ENCODE results near the gene LYPD6B. TPM values are rescaled to one million over a fixed set of nuclear protein-coding genes. Genes with fewer than 3 reads are reported as not detected.

Gene LYPD6B
- total RNA-seq, 1 experiment from 2014 or later = 1.9 TPM

GRCh38 chr2:149170911-149171310, 132.4 kb downstream of the LYPD6B start:
- Histone ChIP-seq H3K36me3 (replicated peaks; ENCODE audit: control insufficient read depth, insufficient read depth, low read length) (no peaks in the 10 kb centered on the region; the same call in 1 of the 2 replicates), H3K27me3 (ENCODE audit: control insufficient read depth, insufficient read depth, low read length) (no peaks in the 10 kb centered on the region), H3K4me3 (ENCODE audit: insufficient read depth, low read depth, low read length) (no peak overlapping the region)
- no peak for DNase-seq

- Histone ChIP-seq H3K27me3 (ENCODE audit: control insufficient read depth, insufficient read depth, low read length) (no peaks in the 10 kb centered on the region), H3K4me3 (ENCODE audit: insufficient read depth, low read depth, low read length) (no peak overlapping the region), H3K36me3 (replicated peaks; ENCODE audit: control insufficient read depth, insufficient read depth, low read length) (no peaks in the 10 kb centered on the region)
- DNase-seq = no peak
Observed at GRCh38 chr2:149173220-149173619, 134.7 kb downstream of the LYPD6B start.

- Histone ChIP-seq H3K27me3 (ENCODE audit: control insufficient read depth, insufficient read depth, low read length) (no peaks in the 10 kb centered on the region), H3K36me3 (replicated peaks; ENCODE audit: control insufficient read depth, insufficient read depth, low read length) (no peaks in the 10 kb centered on the region), H3K4me3 (ENCODE audit: insufficient read depth, low read depth, low read length) (no peak overlapping the region)
- DNase-seq = no peak
Observed at GRCh38 chr2:149175956-149176355, 137.5 kb downstream of the LYPD6B start.

GRCh38 chr2:149178612-149179011, 140.1 kb downstream of the LYPD6B start:
- DNase-seq = no peak
- no peaks in the 10 kb centered on the region for H3K36me3 ChIP-seq (replicated peaks; ENCODE audit: control insufficient read depth, insufficient read depth, low read length)
- H3K27me3 ChIP-seq (ENCODE audit: control insufficient read depth, insufficient read depth, low read length) = no peaks in the 10 kb centered on the region
- no peak overlapping the region for H3K4me3 ChIP-seq (ENCODE audit: insufficient read depth, low read depth, low read length)

- Histone ChIP-seq H3K36me3 (replicated peaks; ENCODE audit: control insufficient read depth, insufficient read depth, low read length) (no peaks in the 10 kb centered on the region), H3K4me3 (ENCODE audit: insufficient read depth, low read depth, low read length) (no peak overlapping the region), H3K27me3 (ENCODE audit: control insufficient read depth, insufficient read depth, low read length) (no peaks in the 10 kb centered on the region)
- no peak for DNase-seq
Observed at GRCh38 chr2:149180226-149180875, 141.9 kb downstream of the LYPD6B start.

- H3K4me3 ChIP-seq (ENCODE audit: insufficient read depth, low read depth, low read length) = no peak overlapping the region
- H3K27me3 ChIP-seq (ENCODE audit: control insufficient read depth, insufficient read depth, low read length) = no peaks in the 10 kb centered on the region
- no peak for DNase-seq
- H3K36me3 ChIP-seq (replicated peaks; ENCODE audit: control insufficient read depth, insufficient read depth, low read length) = no peaks in the 10 kb centered on the region
Observed at GRCh38 chr2:149183187-149183586, 144.7 kb downstream of the LYPD6B start.

- Histone ChIP-seq H3K36me3 (replicated peaks; ENCODE audit: control insufficient read depth, insufficient read depth, low read length) (no peaks in the 10 kb centered on the region), H3K4me3 (ENCODE audit: insufficient read depth, low read depth, low read length) (no peak overlapping the region), H3K27me3 (ENCODE audit: control insufficient read depth, insufficient read depth, low read length) (no peaks in the 10 kb centered on the region)
- no peak for DNase-seq
Observed at GRCh38 chr2:149184991-149185390, 146.5 kb downstream of the LYPD6B start.

- H3K27me3 ChIP-seq (ENCODE audit: control insufficient read depth, insufficient read depth, low read length) = no peaks in the 10 kb centered on the region
- H3K4me3 ChIP-seq (ENCODE audit: insufficient read depth, low read depth, low read length) = no peak overlapping the region
Observed at GRCh38 chr2:149185942-149186490, 147.5 kb downstream of the LYPD6B start.

GRCh38 chr2:149187057-149187456, 148.6 kb downstream of the LYPD6B start:
- Histone ChIP-seq H3K36me3 (replicated peaks; ENCODE audit: control insufficient read depth, insufficient read depth, low read length) (no peaks in the 10 kb centered on the region), H3K27me3 (ENCODE audit: control insufficient read depth, insufficient read depth, low read length) (no peaks in the 10 kb centered on the region), H3K4me3 (ENCODE audit: insufficient read depth, low read depth, low read length) (no peak overlapping the region)
- DNase-seq = no peak

More at GRCh38 chr2:149185942-149186490, 147.5 kb downstream of the LYPD6B start:
- no peaks in the 10 kb centered on the region for H3K36me3 ChIP-seq (replicated peaks; ENCODE audit: control insufficient read depth, insufficient read depth, low read length)
- no peak for DNase-seq

- H3K27me3 ChIP-seq (ENCODE audit: control insufficient read depth, insufficient read depth, low read length) = no peaks in the 10 kb centered on the region
- H3K4me3 ChIP-seq (ENCODE audit: insufficient read depth, low read depth, low read length) = no peak overlapping the region
- H3K36me3 ChIP-seq (replicated peaks; ENCODE audit: control insufficient read depth, insufficient read depth, low read length) = no peaks in the 10 kb centered on the region
- no peak for DNase-seq
Observed at GRCh38 chr2:149188291-149188690, 149.8 kb downstream of the LYPD6B start.

- H3K4me3 ChIP-seq (ENCODE audit: insufficient read depth, low read depth, low read length) = no peak overlapping the region
- no peaks in the 10 kb centered on the region for H3K27me3 ChIP-seq (ENCODE audit: control insufficient read depth, insufficient read depth, low read length)
- DNase-seq = no peak
- H3K36me3 ChIP-seq (replicated peaks; ENCODE audit: control insufficient read depth, insufficient read depth, low read length) = no peaks in the 10 kb centered on the region
Observed at GRCh38 chr2:149189769-149190168, 151.3 kb downstream of the LYPD6B start.

- Histone ChIP-seq H3K27me3 (ENCODE audit: control insufficient read depth, insufficient read depth, low read length) (no peaks in the 10 kb centered on the region), H3K36me3 (replicated peaks; ENCODE audit: control insufficient read depth, insufficient read depth, low read length) (no peaks in the 10 kb centered on the region), H3K4me3 (ENCODE audit: insufficient read depth, low read depth, low read length) (no peak overlapping the region)
- DNase-seq = no peak
Observed at GRCh38 chr2:149191915-149192314, 153.4 kb downstream of the LYPD6B start.

GRCh38 chr2:149192427-149192826, 153.9 kb downstream of the LYPD6B start:
- Histone ChIP-seq H3K4me3 (ENCODE audit: insufficient read depth, low read depth, low read length) (no peak overlapping the region), H3K36me3 (replicated peaks; ENCODE audit: control insufficient read depth, insufficient read depth, low read length) (no peaks in the 10 kb centered on the region), H3K27me3 (ENCODE audit: control insufficient read depth, insufficient read depth, low read length) (no peaks in the 10 kb centered on the region)
- DNase-seq = no peak

GRCh38 chr2:149200109-149200520, 161.6 kb downstream of the LYPD6B start:
- no peak overlapping the region for H3K4me3 ChIP-seq (ENCODE audit: insufficient read depth, low read depth, low read length)
- H3K36me3 ChIP-seq (replicated peaks; ENCODE audit: control insufficient read depth, insufficient read depth, low read length) = no peaks in the 10 kb centered on the region
- DNase-seq = no peak
- no peaks in the 10 kb centered on the region for H3K27me3 ChIP-seq (ENCODE audit: control insufficient read depth, insufficient read depth, low read length)

- Histone ChIP-seq H3K36me3 (replicated peaks; ENCODE audit: control insufficient read depth, insufficient read depth, low read length) (no peaks in the 10 kb centered on the region), H3K27me3 (ENCODE audit: control insufficient read depth, insufficient read depth, low read length) (no peaks in the 10 kb centered on the region), H3K4me3 (ENCODE audit: insufficient read depth, low read depth, low read length) (no peak overlapping the region)
- no peak for DNase-seq
Observed at GRCh38 chr2:149204686-149205085, 166.2 kb downstream of the LYPD6B start.
